ENCODE data around the gene USP6NL.

Gene USP6NL

GRCh38 chr10:11446133-11446532, 165.3 kb downstream of the USP6NL start:
- Histone ChIP-seq H2BK120ac (ENCODE audit: low read depth, low read length) (no peak overlapping the region), H3K18ac (ENCODE audit: low read length) (no peak overlapping the region), H4K91ac (ENCODE audit: low read depth, low read length, poor library complexity) (no peak overlapping the region), H3K9me3 (replicated peaks in 1 of 2; ENCODE audit: control insufficient read depth in 2 of 2, insufficient read depth in 1 of 2, low read depth in 1 of 2, low read length in 2 of 2) (peaks cover 0 to 1% of the 10 kb centered on the region in 2 donors), H3K79me1 (ENCODE audit: low read depth, low read length) (no peaks in the 10 kb centered on the region), H2BK5ac (ENCODE audit: low read length) (no peak overlapping the region), H3K4me1 (ENCODE audit: control insufficient read depth in 2 of 2, insufficient read depth in 1 of 2, low read depth in 1 of 2, low read length in 2 of 2) (peaks cover 3 to 6% of the 10 kb centered on the region in 2 donors), H3K9ac (ENCODE audit: low read depth, low read length, poor library complexity) (no peak overlapping the region), H3K14ac (ENCODE audit: low read length) (no peak overlapping the region), H2BK15ac (ENCODE audit: low read length) (no peak overlapping the region), H3K27ac (replicated peaks; ENCODE audit: low read length) (no peak overlapping the region), H2BK12ac (ENCODE audit: low read length) (no peak overlapping the region), H3K23ac (ENCODE audit: low read depth, low read length, poor library complexity) (no peak overlapping the region), H3K4me3 (ENCODE audit: low read length in 2 of 2) (no peak overlapping the region), H4K8ac (ENCODE audit: low read depth, low read length) (no peak overlapping the region), H2AK5ac (ENCODE audit: low read depth, low read length) (no peak overlapping the region), H3K4ac (ENCODE audit: low read length) (no peak overlapping the region), H3K36me3 (replicated peaks in 1 of 2; ENCODE audit: control insufficient read depth in 2 of 2, insufficient read depth in 2 of 2, low read length in 2 of 2) (no peaks in the 10 kb centered on the region), H2AFZ (ENCODE audit: low read length) (no peak overlapping the region), H3K4me2 (ENCODE audit: insufficient read depth, low read length, poor library complexity, severe bottlenecking) (no peak overlapping the region), H3K27me3 (ENCODE audit: control insufficient read depth in 3 of 3, insufficient read depth in 3 of 3, low read depth in 1 of 3, low read length in 3 of 3) (peaks cover 0 to 3% (median 0%) of the 10 kb centered on the region in 3 experiments)
- WGBS, 2 donors (ENCODE audit: extremely low coverage in 2 of 2, insufficient read length in 2 of 2, insufficient replicate concordance in 1 of 2), result no CpG with 5 or more reads among the region's 5 CpGs
- DNase-seq (ENCODE audit: low spot score), result no peak

- H4K8ac ChIP-seq (ENCODE audit: low read depth, low read length), result no peak overlapping the region
- peaks cover 0 to 3% (median 0%) of the 10 kb centered on the region in 3 experiments for H3K27me3 ChIP-seq (ENCODE audit: control insufficient read depth in 3 of 3, insufficient read depth in 3 of 3, low read depth in 1 of 3, low read length in 3 of 3)
- H3K4ac ChIP-seq (ENCODE audit: low read length), result no peak overlapping the region
- no peaks in the 10 kb centered on the region for H3K36me3 ChIP-seq (replicated peaks in 1 of 2; ENCODE audit: control insufficient read depth in 2 of 2, insufficient read depth in 2 of 2, low read length in 2 of 2)
- peak overlapping the region; percentile 78 for H2AK5ac ChIP-seq (ENCODE audit: low read depth, low read length)
- H3K27ac ChIP-seq (replicated peaks; ENCODE audit: low read length), result no peak overlapping the region
- H3K23ac ChIP-seq (ENCODE audit: low read depth, low read length, poor library complexity), result peak overlapping the region; percentile 26
- DNase-seq (ENCODE audit: low spot score), result no peak
- H3K4me2 ChIP-seq (ENCODE audit: insufficient read depth, low read length, poor library complexity, severe bottlenecking), result no peak overlapping the region
- peak overlapping the region; percentile 51 for H2BK12ac ChIP-seq (ENCODE audit: low read length)
- peak overlapping the region; percentile 9 for H3K9ac ChIP-seq (ENCODE audit: low read depth, low read length, poor library complexity)
- no peak overlapping the region for H2BK15ac ChIP-seq (ENCODE audit: low read length)
- H3K18ac ChIP-seq (ENCODE audit: low read length), result peak overlapping the region; percentile 32
- H3K79me1 ChIP-seq (ENCODE audit: low read depth, low read length), result no peaks in the 10 kb centered on the region
- peak overlapping the region; percentile 83 for H3K14ac ChIP-seq (ENCODE audit: low read length)
- no peak overlapping the region for H2BK120ac ChIP-seq (ENCODE audit: low read depth, low read length)
- no peak overlapping the region for H2BK5ac ChIP-seq (ENCODE audit: low read length)
- peaks cover 0 to 3% of the 10 kb centered on the region in 2 donors for H3K9me3 ChIP-seq (replicated peaks in 1 of 2; ENCODE audit: control insufficient read depth in 2 of 2, insufficient read depth in 1 of 2, low read depth in 1 of 2, low read length in 2 of 2)
- no CpG with 5 or more reads among the region's 27 CpGs for WGBS, 2 donors (ENCODE audit: extremely low coverage in 2 of 2, insufficient read length in 2 of 2, insufficient replicate concordance in 1 of 2)
- H2AFZ ChIP-seq (ENCODE audit: low read length), result peak overlapping the region; percentile 51
- no peak overlapping the region for H4K91ac ChIP-seq (ENCODE audit: low read depth, low read length, poor library complexity)
- H3K4me3 ChIP-seq (ENCODE audit: low read length in 2 of 2), result no peak overlapping the region
- peaks cover 4 to 10% of the 10 kb centered on the region in 2 donors for H3K4me1 ChIP-seq (ENCODE audit: control insufficient read depth in 2 of 2, insufficient read depth in 1 of 2, low read depth in 1 of 2, low read length in 2 of 2)
Measured at GRCh38 chr10:11444531-11445228, 166.8 kb downstream of the USP6NL start.

- peak overlapping the region; percentile 53 for H3K18ac ChIP-seq (ENCODE audit: low read length)
- H3K23ac ChIP-seq (ENCODE audit: low read depth, low read length, poor library complexity), result no peak overlapping the region
- H2BK15ac ChIP-seq (ENCODE audit: low read length), result no peak overlapping the region
- H3K36me3 ChIP-seq (replicated peaks in 1 of 2; ENCODE audit: control insufficient read depth in 2 of 2, insufficient read depth in 2 of 2, low read length in 2 of 2), result no peaks in the 10 kb centered on the region
- H4K8ac ChIP-seq (ENCODE audit: low read depth, low read length), result no peak overlapping the region
- no peak overlapping the region for H3K14ac ChIP-seq (ENCODE audit: low read length)
- no peak overlapping the region for H3K4me3 ChIP-seq (ENCODE audit: low read length in 2 of 2)
- no peak overlapping the region for H2AFZ ChIP-seq (ENCODE audit: low read length)
- peaks cover 0 to 3% (median 0%) of the 10 kb centered on the region in 3 experiments for H3K27me3 ChIP-seq (ENCODE audit: control insufficient read depth in 3 of 3, insufficient read depth in 3 of 3, low read depth in 1 of 3, low read length in 3 of 3)
- no peak overlapping the region for H3K9ac ChIP-seq (ENCODE audit: low read depth, low read length, poor library complexity)
- H3K4ac ChIP-seq (ENCODE audit: low read length), result no peak overlapping the region
- H3K4me1 ChIP-seq (ENCODE audit: control insufficient read depth in 2 of 2, insufficient read depth in 1 of 2, low read depth in 1 of 2, low read length in 2 of 2), result peaks cover 4 to 10% of the 10 kb centered on the region in 2 donors
- H3K27ac ChIP-seq (replicated peaks; ENCODE audit: low read length), result no peak overlapping the region
- H2BK12ac ChIP-seq (ENCODE audit: low read length), result no peak overlapping the region
- no peak overlapping the region for H3K4me2 ChIP-seq (ENCODE audit: insufficient read depth, low read length, poor library complexity, severe bottlenecking)
- no peak for DNase-seq (ENCODE audit: low spot score)
- H2BK5ac ChIP-seq (ENCODE audit: low read length), result no peak overlapping the region
- peaks cover 0 to 3% of the 10 kb centered on the region in 2 donors for H3K9me3 ChIP-seq (replicated peaks in 1 of 2; ENCODE audit: control insufficient read depth in 2 of 2, insufficient read depth in 1 of 2, low read depth in 1 of 2, low read length in 2 of 2)
- H3K79me1 ChIP-seq (ENCODE audit: low read depth, low read length), result no peaks in the 10 kb centered on the region
- H4K91ac ChIP-seq (ENCODE audit: low read depth, low read length, poor library complexity), result no peak overlapping the region
- WGBS, 2 donors (ENCODE audit: extremely low coverage in 2 of 2, insufficient read length in 2 of 2, insufficient replicate concordance in 1 of 2), result no CpG with 5 or more reads among the region's 11 CpGs
- no peak overlapping the region for H2BK120ac ChIP-seq (ENCODE audit: low read depth, low read length)
- H2AK5ac ChIP-seq (ENCODE audit: low read depth, low read length), result peak overlapping the region; percentile 24
Measured at GRCh38 chr10:11444155-11444530, 167.3 kb downstream of the USP6NL start.

- Histone ChIP-seq H2BK5ac (ENCODE audit: low read length) (no peak overlapping the region), H4K91ac (ENCODE audit: low read depth, low read length, poor library complexity) (no peak overlapping the region), H3K36me3 (replicated peaks in 1 of 2; ENCODE audit: control insufficient read depth in 2 of 2, insufficient read depth in 2 of 2, low read length in 2 of 2) (no peaks in the 10 kb centered on the region), H3K9ac (ENCODE audit: low read depth, low read length, poor library complexity) (no peak overlapping the region), H3K4me3 (ENCODE audit: low read length in 2 of 2) (no peak overlapping the region), H3K27me3 (ENCODE audit: control insufficient read depth in 3 of 3, insufficient read depth in 3 of 3, low read depth in 1 of 3, low read length in 3 of 3) (peaks cover 0 to 3% (median 0%) of the 10 kb centered on the region in 3 experiments), H3K14ac (ENCODE audit: low read length) (no peak overlapping the region), H2BK120ac (ENCODE audit: low read depth, low read length) (no peak overlapping the region), H3K23ac (ENCODE audit: low read depth, low read length, poor library complexity) (no peak overlapping the region), H3K79me1 (ENCODE audit: low read depth, low read length) (no peaks in the 10 kb centered on the region), H3K9me3 (replicated peaks in 1 of 2; ENCODE audit: control insufficient read depth in 2 of 2, insufficient read depth in 1 of 2, low read depth in 1 of 2, low read length in 2 of 2) (peaks cover 0 to 3% of the 10 kb centered on the region in 2 donors), H3K4me2 (ENCODE audit: insufficient read depth, low read length, poor library complexity, severe bottlenecking) (no peak overlapping the region), H3K4ac (ENCODE audit: low read length) (no peak overlapping the region), H2AK5ac (ENCODE audit: low read depth, low read length) (peak overlapping the region; percentile 24), H2AFZ (ENCODE audit: low read length) (no peak overlapping the region), H3K18ac (ENCODE audit: low read length) (no peak overlapping the region), H4K8ac (ENCODE audit: low read depth, low read length) (no peak overlapping the region), H2BK12ac (ENCODE audit: low read length) (no peak overlapping the region), H3K4me1 (ENCODE audit: control insufficient read depth in 2 of 2, insufficient read depth in 1 of 2, low read depth in 1 of 2, low read length in 2 of 2) (peaks cover 1 to 7% of the 10 kb centered on the region in 2 donors), H2BK15ac (ENCODE audit: low read length) (no peak overlapping the region), H3K27ac (replicated peaks; ENCODE audit: low read length) (no peak overlapping the region)
- no CpG with 5 or more reads among the region's 23 CpGs for WGBS, 2 donors (ENCODE audit: extremely low coverage in 2 of 2, insufficient read length in 2 of 2, insufficient replicate concordance in 1 of 2)
- no peak for DNase-seq (ENCODE audit: low spot score)
Measured at GRCh38 chr10:11443468-11444154, 167.8 kb downstream of the USP6NL start.
